Natural killer cell (primary cell): ENCODE results near the gene NCAPG. TPM values are rescaled to one million over a fixed set of nuclear protein-coding genes. Genes with fewer than 3 reads are reported as not detected.

ENCODE experiments used
- ATAC-seq, 3 donors: fragments of 150-1000 bp in 2 of 3; fragments of 200-7000 bp in 1 of 3; cut with Tn5 transposase; 1 replicate in 1 of 3; 2 replicates in 2 of 3; pipeline ENCODE4 v1.10.0; 2021; ENCODE audit warnings: mild to moderate bottlenecking in 2 of 3, moderate library complexity in 2 of 3
- DNase-seq, 2 donors: peaks; one replicate each; pipeline versions ENCODE4 v3.0.0 to v3.0.0-alpha.2; 2013 to 2021; ENCODE audit warnings: mixed read lengths in 1 of 2
- H3K27ac ChIP-seq: one replicate; pipeline ENCODE4 v1.5.1; 2013; ENCODE audit warnings: mild to moderate bottlenecking, low read length
- H3K27me3 ChIP-seq: one replicate; pipeline ENCODE4 v1.6.1; 2013; ENCODE audit warnings: low read length; ENCODE audit not compliant: control insufficient read depth, insufficient read depth
- H3K36me3 ChIP-seq: one replicate; pipeline ENCODE4 v1.6.1; 2013; ENCODE audit warnings: low read length; ENCODE audit not compliant: control insufficient read depth, insufficient read depth
- H3K4me1 ChIP-seq: one replicate; pipeline ENCODE4 v1.6.1; 2013; ENCODE audit warnings: low read length; ENCODE audit not compliant: control insufficient read depth, insufficient read depth
- H3K4me3 ChIP-seq: one replicate; pipeline ENCODE4 v1.5.1; 2013; ENCODE audit warnings: low read length
- H3K9me3 ChIP-seq: one replicate; pipeline ENCODE4 v1.6.1; 2013; ENCODE audit warnings: low read length; ENCODE audit not compliant: control insufficient read depth, insufficient read depth
- H3K27ac Mint-ChIP-seq, 2 donors: one replicate each; pipeline ENCODE4 v1.8.0; 2022; ENCODE audit warnings: mild to moderate bottlenecking in 2 of 2, mixed read lengths in 2 of 2, moderate library complexity in 1 of 2
- H3K27me3 Mint-ChIP-seq, 2 donors: one replicate each; pipeline ENCODE4 v1.8.0; 2022; ENCODE audit warnings: low read depth in 2 of 2, mixed read lengths in 2 of 2
- H3K36me3 Mint-ChIP-seq: one replicate; pipeline ENCODE4 v1.8.0; 2022; ENCODE audit warnings: mixed read lengths
- H3K4me1 Mint-ChIP-seq, 2 donors: one replicate each; pipeline ENCODE4 v1.8.0; 2022; ENCODE audit warnings: mixed read lengths in 2 of 2
- H3K4me3 Mint-ChIP-seq: one replicate; pipeline ENCODE4 v1.8.0; 2022; ENCODE audit warnings: mild to moderate bottlenecking, moderate library complexity, mixed read lengths
- H3K9me3 Mint-ChIP-seq, 2 donors: one replicate each; pipeline ENCODE4 v1.8.0; 2022; ENCODE audit warnings: mixed read lengths in 2 of 2
- WGBS: methylation state at CpG from one replicate; pipeline ENCODE4 v1.1.7; 2013; ENCODE audit warnings: missing lambda C conversion rate; ENCODE audit not compliant: insufficient coverage; 5-methylcytosine and 5-hydroxymethylcytosine counted together
- intact Hi-C: fragments of 100-400 bp; cut with micrococcal nuclease; formaldehyde crosslinking; loops from one replicate; pipeline ENCODE4 v1.14.2; 2022
- total RNA-seq, 4 donors: library from RNA; stranded (reverse); fragments of 120-200 nt in 1 of 4; gene quantifications; one replicate each; pipeline versions ENCODE4 v1.2.3 to v1.2.4, GENCODE V29; 2013 to 2022
- TF ChIP-seq, protein P1 (sequence below): fragments of 200-600 bp; IDR thresholded peaks from one replicate; pipeline ENCODE4 v1.8.0; 2022; ENCODE audit warnings: antibody characterized with exemption

Gene NCAPG
- total RNA-seq, 3 donors from 2014 or later (not counting 1 experiment from before 2014, with no cell fraction given), result 1.3 to 1.8 (median 1.6) TPM

GRCh38 chr4:17771284-17771908 lies 39.4 kb upstream of the NCAPG start:
- no peak overlapping the region for H3K4me3 ChIP-seq
- Mint-ChIP-seq H3K9me3 (no peaks in the 10 kb centered on the region), H3K36me3 (no peaks in the 10 kb centered on the region), H3K4me3 (no peak overlapping the region), H3K27ac (no peak overlapping the region), H3K27me3 (peaks cover 0 to 12% of the 10 kb centered on the region in 2 donors), H3K4me1 (no peaks in the 10 kb centered on the region)
- DNase-seq (no peak), ATAC-seq (no peak)
- H3K4me1 ChIP-seq, result no peaks in the 10 kb centered on the region
- H3K27me3 ChIP-seq, result no peaks in the 10 kb centered on the region
- intact Hi-C loops, result no loop called here
- no peak overlapping the region for H3K27ac ChIP-seq
- H3K9me3 ChIP-seq, result no peaks in the 10 kb centered on the region
- TF ChIP-seq, protein P1, sequence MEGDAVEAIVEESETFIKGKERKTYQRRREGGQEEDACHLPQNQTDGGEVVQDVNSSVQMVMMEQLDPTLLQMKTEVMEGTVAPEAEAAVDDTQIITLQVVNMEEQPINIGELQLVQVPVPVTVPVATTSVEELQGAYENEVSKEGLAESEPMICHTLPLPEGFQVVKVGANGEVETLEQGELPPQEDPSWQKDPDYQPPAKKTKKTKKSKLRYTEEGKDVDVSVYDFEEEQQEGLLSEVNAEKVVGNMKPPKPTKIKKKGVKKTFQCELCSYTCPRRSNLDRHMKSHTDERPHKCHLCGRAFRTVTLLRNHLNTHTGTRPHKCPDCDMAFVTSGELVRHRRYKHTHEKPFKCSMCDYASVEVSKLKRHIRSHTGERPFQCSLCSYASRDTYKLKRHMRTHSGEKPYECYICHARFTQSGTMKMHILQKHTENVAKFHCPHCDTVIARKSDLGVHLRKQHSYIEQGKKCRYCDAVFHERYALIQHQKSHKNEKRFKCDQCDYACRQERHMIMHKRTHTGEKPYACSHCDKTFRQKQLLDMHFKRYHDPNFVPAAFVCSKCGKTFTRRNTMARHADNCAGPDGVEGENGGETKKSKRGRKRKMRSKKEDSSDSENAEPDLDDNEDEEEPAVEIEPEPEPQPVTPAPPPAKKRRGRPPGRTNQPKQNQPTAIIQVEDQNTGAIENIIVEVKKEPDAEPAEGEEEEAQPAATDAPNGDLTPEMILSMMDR, result no peak
- WGBS, result 87% methylated on average over 8 of the region's 8 CpGs
- no peaks in the 10 kb centered on the region for H3K36me3 ChIP-seq

DNA sequence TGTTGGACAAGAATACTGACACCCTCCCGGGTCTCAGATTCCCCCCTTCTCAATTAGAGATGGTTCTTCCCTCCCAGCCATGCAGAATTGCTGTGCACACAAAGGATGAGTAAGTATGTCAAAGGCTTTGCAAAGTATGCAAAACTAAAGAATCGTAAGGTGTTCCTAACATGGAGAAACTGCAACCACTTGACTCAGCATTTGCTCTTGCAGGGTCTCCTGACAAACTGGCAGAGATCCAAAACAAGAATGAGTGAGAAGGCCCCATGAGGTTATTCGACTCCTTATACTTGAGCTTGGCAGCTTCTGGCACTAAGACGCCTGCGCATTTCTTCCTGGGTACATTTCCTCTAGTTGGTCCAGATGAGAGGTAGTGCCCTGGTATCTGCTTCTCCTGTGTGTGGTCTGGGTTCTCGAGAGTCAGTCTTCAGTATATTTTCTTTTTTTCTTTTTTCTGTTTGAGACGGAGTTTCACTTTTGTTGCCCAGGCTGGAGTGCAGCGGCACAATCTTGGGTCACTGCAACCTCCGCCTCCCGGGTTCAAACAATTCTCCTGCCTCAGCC lies 37.6 kb upstream of the NCAPG start:
- Histone ChIP-seq H3K27me3 (no peaks in the 10 kb centered on the region), H3K4me1 (no peaks in the 10 kb centered on the region), H3K9me3 (no peaks in the 10 kb centered on the region), H3K27ac (no peak overlapping the region), H3K4me3 (no peak overlapping the region), H3K36me3 (no peaks in the 10 kb centered on the region)
- Mint-ChIP-seq H3K9me3 (no peaks in the 10 kb centered on the region), H3K27ac (no peak overlapping the region), H3K27me3 (peaks cover 12 to 14% of the 10 kb centered on the region in 2 donors), H3K4me1 (no peaks in the 10 kb centered on the region), H3K4me3 (no peak overlapping the region), H3K36me3 (no peaks in the 10 kb centered on the region)
- WGBS, result 76% methylated on average over 10 of the region's 10 CpGs
- ATAC-seq, result no peak
- intact Hi-C loops, result no loop called here
- no peak for DNase-seq
- TF ChIP-seq, protein P1, result no peak

- no peaks in the 10 kb centered on the region for H3K36me3 Mint-ChIP-seq
These were observed 32.3 kb upstream of the NCAPG start for GRCh38 chr4:17778431-17778830.

More at GRCh38 chr4:17778431-17778830, 32.3 kb upstream of the NCAPG start:
- ATAC-seq, result no peak
- Mint-ChIP-seq H3K9me3 (no peaks in the 10 kb centered on the region), H3K4me1 (peaks cover 10 to 11% of the 10 kb centered on the region in 2 donors), H3K27ac (no peak overlapping the region), H3K4me3 (no peak overlapping the region), H3K27me3 (peaks cover 29 to 52% of the 10 kb centered on the region in 2 donors)
- Histone ChIP-seq H3K36me3 (no peaks in the 10 kb centered on the region), H3K27ac (no peak overlapping the region), H3K9me3 (no peaks in the 10 kb centered on the region), H3K4me1 (peaks cover 13% of the 10 kb centered on the region), H3K4me3 (no peak overlapping the region), H3K27me3 (peaks cover 25% of the 10 kb centered on the region)
- TF ChIP-seq, protein P1, result no peak
- intact Hi-C loops, result no loop called here
- WGBS, result 98% methylated on average over 3 of the region's 3 CpGs
- no peak for DNase-seq
